ENCODE data around the gene CBR3. TPM values are rescaled to one million over a fixed set of nuclear protein-coding genes. Genes with fewer than 3 reads are reported as not detected.

CBR3 gene
- polyA plus RNA-seq, 1 experiment: 10.2 TPM

DNA sequence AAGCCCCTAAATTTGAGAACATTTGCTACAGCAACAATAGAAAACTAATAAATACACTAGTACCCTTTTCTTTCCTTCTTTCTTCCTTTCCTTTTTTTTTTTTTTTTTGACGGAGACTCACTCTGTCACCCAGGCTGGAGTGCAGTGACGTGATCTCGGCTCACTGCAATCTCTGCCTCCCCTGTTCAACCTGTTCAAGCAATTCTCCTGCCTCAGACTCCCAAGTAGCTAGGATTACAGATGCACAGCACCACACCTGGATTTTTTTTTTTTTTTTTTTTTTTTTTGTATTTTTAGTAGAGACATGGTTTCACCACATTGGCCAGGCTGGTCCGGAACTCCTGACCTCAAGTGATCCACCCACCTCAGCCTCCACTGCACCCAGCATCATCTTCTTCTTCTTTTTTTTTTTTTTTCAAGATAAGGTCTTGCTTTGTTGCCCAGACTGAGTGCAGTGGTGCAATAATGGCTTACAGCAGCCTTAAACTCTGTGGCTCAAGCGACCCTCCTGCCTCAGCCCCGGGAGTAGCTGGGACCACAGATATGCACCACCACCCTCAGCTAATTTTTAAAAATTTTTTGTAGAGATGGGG is 19.6 kb upstream of the CBR3 start:
- CTCF ChIA-PET: interaction anchor here (0.7 to 1.3 kb wide), 2 partner anchors 12 to 307 kb away, joined by 4 read pairs; no protein-coding TSS in a partner anchor
- Histone ChIP-seq H3K27me3 (ENCODE audit: control insufficient read depth, insufficient read depth, low read length) (no peaks in the 10 kb centered on the region), H3K27ac (ENCODE audit: low read depth, low read length) (no peak overlapping the region), H3K9me3 (ENCODE audit: control insufficient read depth, insufficient read depth, low read length) (peaks cover 4% of the 10 kb centered on the region; the same call in 1 of the 2 replicates), H3K4me3 (ENCODE audit: low read depth, low read length) (no peak overlapping the region)
- DNase-seq (ENCODE audit: low read depth, low spot score): no peak
- POLR2A ChIA-PET: interaction anchor here (0.7 kb wide), 1 partner anchor 28 kb away, joined by 6 read pairs; no protein-coding TSS in a partner anchor
- TF ChIP-seq CTCF (IDR thresholded peaks at IDR 0.05; ENCODE audit: low read depth, low read length): no peak

- Histone ChIP-seq H3K4me3 (ENCODE audit: low read depth, low read length) (no peak overlapping the region), H3K27ac (ENCODE audit: low read depth, low read length) (no peak overlapping the region), H3K9me3 (ENCODE audit: control insufficient read depth, insufficient read depth, low read length) (peaks cover 4% of the 10 kb centered on the region; the same call in 1 of the 2 replicates), H3K27me3 (ENCODE audit: control insufficient read depth, insufficient read depth, low read length) (no peaks in the 10 kb centered on the region)
- ChIA-PET CTCF (interaction anchor here (0.6 kb wide), 1 partner anchor 266 kb away, joined by 5 read pairs; no protein-coding TSS in a partner anchor), POLR2A (no interaction called here)
- no peak for TF ChIP-seq CTCF (IDR thresholded peaks at IDR 0.05; ENCODE audit: low read depth, low read length)
- no peak for DNase-seq (ENCODE audit: low read depth, low spot score)
Observed at GRCh38 chr21:36117286-36117741, 17.6 kb upstream of the CBR3 start.

GRCh38 chr21:36120304-36120888 is 14.5 kb upstream of the CBR3 start:
- ChIA-PET CTCF (interaction anchor here (1.1 kb wide), 1 partner anchor 181 kb away, joined by 3 read pairs; no protein-coding TSS in a partner anchor), POLR2A (no interaction called here)
- H3K4me3 ChIP-seq (ENCODE audit: low read depth, low read length): no peak overlapping the region
- H3K9me3 ChIP-seq (ENCODE audit: control insufficient read depth, insufficient read depth, low read length): peaks cover 4% of the 10 kb centered on the region; the same call in 1 of the 2 replicates
- DNase-seq (ENCODE audit: low read depth, low spot score): no peak
- no peaks in the 10 kb centered on the region for H3K27me3 ChIP-seq (ENCODE audit: control insufficient read depth, insufficient read depth, low read length)
- no peak for TF ChIP-seq CTCF (IDR thresholded peaks at IDR 0.05; ENCODE audit: low read depth, low read length)
- H3K27ac ChIP-seq (ENCODE audit: low read depth, low read length): peak overlapping the region; percentile 11

DNA sequence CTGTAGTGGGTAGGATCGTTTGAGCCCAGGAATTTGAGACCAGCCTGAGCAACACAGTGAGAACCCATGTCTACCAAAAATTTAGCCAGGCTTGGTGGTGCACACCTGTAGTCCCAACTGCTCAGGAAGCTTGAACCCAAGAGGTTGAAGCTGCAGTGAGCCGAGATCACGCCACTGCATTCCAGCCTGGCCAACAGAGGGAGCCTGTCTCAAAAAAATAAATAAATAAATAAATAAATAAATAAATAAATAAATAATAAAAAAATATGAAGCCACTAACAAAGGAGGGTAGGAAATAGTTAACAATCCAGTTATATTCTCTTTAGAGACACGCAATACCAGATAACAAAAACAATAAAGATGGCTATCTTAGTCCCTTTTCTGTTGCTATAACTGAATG is 11.9 kb upstream of the CBR3 start:
- Histone ChIP-seq H3K27me3 (ENCODE audit: control insufficient read depth, insufficient read depth, low read length) (no peaks in the 10 kb centered on the region), H3K9me3 (ENCODE audit: control insufficient read depth, insufficient read depth, low read length) (no peaks in the 10 kb centered on the region), H3K27ac (ENCODE audit: low read depth, low read length) (no peak overlapping the region), H3K4me3 (ENCODE audit: low read depth, low read length) (no peak overlapping the region)
- CTCF ChIA-PET: no interaction called here
- POLR2A ChIA-PET: no interaction called here
- TF ChIP-seq CTCF (IDR thresholded peaks at IDR 0.05; ENCODE audit: low read depth, low read length): peak; percentile 29; the same call in 1 of the 2 replicates
- DNase-seq (ENCODE audit: low read depth, low spot score): no peak

GRCh38 chr21:36124395-36124794 is 10.5 kb upstream of the CBR3 start:
- Histone ChIP-seq H3K4me3 (ENCODE audit: low read depth, low read length) (no peak overlapping the region), H3K27me3 (ENCODE audit: control insufficient read depth, insufficient read depth, low read length) (no peaks in the 10 kb centered on the region), H3K9me3 (ENCODE audit: control insufficient read depth, insufficient read depth, low read length) (no peaks in the 10 kb centered on the region), H3K27ac (ENCODE audit: low read depth, low read length) (no peak overlapping the region)
- DNase-seq (ENCODE audit: low read depth, low spot score): no peak
- CTCF ChIA-PET: interaction anchor here (1.0 to 3.1 kb wide), 2 partner anchors 12 to 19 kb away, joined by 3 to 12 read pairs; no protein-coding TSS in a partner anchor
- TF ChIP-seq CTCF (IDR thresholded peaks at IDR 0.05; ENCODE audit: low read depth, low read length): no peak
- POLR2A ChIA-PET: no interaction called here

Measured in AG04450 (cell line).